ENCODE measurements around the gene ATP6V0A1. TPM values are rescaled to one million over a fixed set of nuclear protein-coding genes. Genes with fewer than 3 reads are reported as not detected.

Gene ATP6V0A1
- total RNA-seq, 3 donors from 2014 or later = 53.1 to 74.5 (median 60.0) TPM

- Histone ChIP-seq H3K4me1 (no peaks in the 10 kb centered on the region), H3K27me3 (no peaks in the 10 kb centered on the region), H3K27ac (peak overlapping the region in 1 of 2 donors; percentile 25), H3K4me3 (no peak overlapping the region), H3K9me3 (no peaks in the 10 kb centered on the region), H3K36me3 (no peaks in the 10 kb centered on the region)
- no peak for TF ChIP-seq POLR2AphosphoS5 (IDR thresholded peaks at IDR 0.05)
- no peak for TF ChIP-seq POLR2A (IDR thresholded peaks at IDR 0.05)
- TF ChIP-seq CTCF (IDR thresholded peaks at IDR 0.05) = no peak
- no peak for DNase-seq (ENCODE audit: low spot score in 2 of 2)
- intact Hi-C loops (cut with DNase I; ENCODE audit: low total_unique reads) = loop anchor here (5.0 kb wide), 1 partner anchor 217 kb away; no protein-coding TSS in a partner anchor
These were observed 70.4 kb downstream of the ATP6V0A1 start for GRCh38 chr17:42529061-42529460.

GRCh38 chr17:42530952-42531454, 72.3 kb downstream of the ATP6V0A1 start:
- peaks cover 0 to 8% of the 10 kb centered on the region in 2 donors for H3K4me1 ChIP-seq
- H3K27me3 ChIP-seq = no peaks in the 10 kb centered on the region
- peak overlapping the region; percentile 78 to 89 for H3K27ac ChIP-seq
- intact Hi-C loops (cut with DNase I; ENCODE audit: low total_unique reads) = no loop called here
- no peak for DNase-seq (ENCODE audit: low spot score in 2 of 2)
- no peaks in the 10 kb centered on the region for H3K9me3 ChIP-seq
- no peak for TF ChIP-seq POLR2AphosphoS5 (IDR thresholded peaks at IDR 0.05)
- H3K36me3 ChIP-seq = no peaks in the 10 kb centered on the region
- no peak overlapping the region for H3K4me3 ChIP-seq

GRCh38 chr17:42531455-42532354, 73.0 kb downstream of the ATP6V0A1 start:
- peak in 2 of 3 donors; percentile 29 to 47 for TF ChIP-seq POLR2AphosphoS5 (IDR thresholded peaks at IDR 0.05)
- peak; percentile 59 to 79 (median 60) for TF ChIP-seq CTCF (IDR thresholded peaks at IDR 0.05)
- TF ChIP-seq POLR2A (IDR thresholded peaks at IDR 0.05) = no peak
- no peaks in the 10 kb centered on the region for H3K27me3 ChIP-seq
- H3K4me3 ChIP-seq = peak overlapping the region; percentile 48 to 76 (median 57)
- H3K27ac ChIP-seq = peak overlapping the region; percentile 78 to 89
- no peak for DNase-seq (ENCODE audit: low spot score in 2 of 2)
- intact Hi-C loops (cut with DNase I; ENCODE audit: low total_unique reads) = no loop called here
- H3K9me3 ChIP-seq = no peaks in the 10 kb centered on the region
- no peaks in the 10 kb centered on the region for H3K36me3 ChIP-seq
- H3K4me1 ChIP-seq = peaks cover 0 to 8% of the 10 kb centered on the region in 2 donors

- Histone ChIP-seq H3K27me3 (no peaks in the 10 kb centered on the region), H3K36me3 (no peaks in the 10 kb centered on the region), H3K9me3 (no peaks in the 10 kb centered on the region), H3K4me1 (peaks cover 0 to 8% of the 10 kb centered on the region in 2 donors), H3K27ac (peak overlapping the region; percentile 92 to 98), H3K4me3 (peak overlapping the region; percentile 61 to 92 (median 71))
- TF ChIP-seq POLR2A (IDR thresholded peaks at IDR 0.05) = no peak
- TF ChIP-seq CTCF (IDR thresholded peaks at IDR 0.05) = no peak
- no peak for TF ChIP-seq POLR2AphosphoS5 (IDR thresholded peaks at IDR 0.05)
- no peak for DNase-seq (ENCODE audit: low spot score in 2 of 2)
- intact Hi-C loops (cut with DNase I; ENCODE audit: low total_unique reads) = no loop called here
These were observed 76.7 kb downstream of the ATP6V0A1 start for GRCh38 chr17:42535155-42536047.

GRCh38 chr17:42536048-42536371, 77.3 kb downstream of the ATP6V0A1 start, which contains the start of gene NAGLU:
Gene NAGLU (plus strand): TSS chr17:42536241. CDS start chr17:42536273, 32 bp downstream.
- H3K27me3 ChIP-seq = no peaks in the 10 kb centered on the region
- H3K4me1 ChIP-seq = peaks cover 0 to 8% of the 10 kb centered on the region in 2 donors
- DNase-seq (ENCODE audit: low spot score in 2 of 2) = peak; percentile 90 to 96
- H3K27ac ChIP-seq = peak within 1 kb of the TSS; percentile 92 to 98
- H3K4me3 ChIP-seq = peak within 1 kb of the TSS; percentile 61 to 92 (median 71)
- no peaks in the 10 kb centered on the region for H3K9me3 ChIP-seq
- TF ChIP-seq POLR2A (IDR thresholded peaks at IDR 0.05) = peak; percentile 48
- TF ChIP-seq CTCF (IDR thresholded peaks at IDR 0.05) = no peak
- TF ChIP-seq POLR2AphosphoS5 (IDR thresholded peaks at IDR 0.05) = peak; percentile 94 to 98 (median 97)
- intact Hi-C loops (cut with DNase I; ENCODE audit: low total_unique reads) = no loop called here
- no peaks in the 10 kb centered on the region for H3K36me3 ChIP-seq
